GM18951 (cell line): Measurements from ENCODE around the gene FOXK1.
"Not testable (repeated sequence)": the region's sequence is repeated elsewhere in the genome, so short reads cannot be mapped to it uniquely, and the experiment has no call there.

Experiments
- POLR2A ChIP-seq: IDR thresholded peaks from 4 replicates; pipeline ENCODE4 v1.6.1; 2011; ENCODE audit warnings: mild to moderate bottlenecking; ENCODE audit not compliant: insufficient read length, insufficient read depth; ENCODE audit errors: extremely low read depth
- in situ Hi-C: fragments of 300-500 bp; cut with MboI; formaldehyde crosslinking; loops from one replicate; pipeline ENCODE4 v1.12.0; 2022; ENCODE audit warnings: low sequenced_read_pairs, mixed read lengths, inconsistent platforms; ENCODE audit not compliant: unreplicated experiment

The FOXK1 gene

GRCh38 chr7:4783762-4784351, 101.8 kb downstream of the FOXK1 start:
- in situ Hi-C loops: no loop called here
- no peak for TF ChIP-seq POLR2A

- in situ Hi-C loops: no loop called here
- TF ChIP-seq POLR2A: no peak
These were observed 102.7 kb downstream of the FOXK1 start for GRCh38 chr7:4784799-4785198.

GRCh38 chr7:4785371-4785770, 103.3 kb downstream of the FOXK1 start:
- no peak for TF ChIP-seq POLR2A
- in situ Hi-C loops: no loop called here

- TF ChIP-seq POLR2A: no peak
- in situ Hi-C loops: no loop called here
These were observed 103.9 kb downstream of the FOXK1 start for GRCh38 chr7:4786015-4786414.

- TF ChIP-seq POLR2A: no peak
- in situ Hi-C loops: no loop called here
These were observed 105.4 kb downstream of the FOXK1 start for GRCh38 chr7:4787541-4787940.

- in situ Hi-C loops: no loop called here
- no peak for TF ChIP-seq POLR2A
These were observed 106.0 kb downstream of the FOXK1 start for GRCh38 chr7:4787947-4788626.

- no peak for TF ChIP-seq POLR2A
- in situ Hi-C loops: no loop called here
These were observed 106.6 kb downstream of the FOXK1 start for GRCh38 chr7:4788627-4789189.

GRCh38 chr7:4789194-4790077, 107.3 kb downstream of the FOXK1 start:
- no peak for TF ChIP-seq POLR2A

GRCh38 chr7:4790078-4790465, 108.0 kb downstream of the FOXK1 start:
- in situ Hi-C loops: no loop called here

More at GRCh38 chr7:4789194-4790077, 107.3 kb downstream of the FOXK1 start:
- in situ Hi-C loops: no loop called here

GRCh38 chr7:4790516-4790991, 108.5 kb downstream of the FOXK1 start:
- TF ChIP-seq POLR2A: no peak
- in situ Hi-C loops: no loop called here

More at GRCh38 chr7:4790078-4790465, 108.0 kb downstream of the FOXK1 start:
- TF ChIP-seq POLR2A: no peak

GRCh38 chr7:4791101-4791737, 109.1 kb downstream of the FOXK1 start:
- no peak for TF ChIP-seq POLR2A
- in situ Hi-C loops: no loop called here

GRCh38 chr7:4791738-4792536, 109.8 kb downstream of the FOXK1 start:
- no peak for TF ChIP-seq POLR2A
- in situ Hi-C loops: no loop called here

- in situ Hi-C loops: no loop called here
- no peak for TF ChIP-seq POLR2A
These were observed 110.5 kb downstream of the FOXK1 start for GRCh38 chr7:4792537-4793126.

- in situ Hi-C loops: not testable (repeated sequence)
These were observed 111.4 kb downstream of the FOXK1 start for GRCh38 chr7:4793385-4793993.

- in situ Hi-C loops: not testable (repeated sequence)
These were observed 112.1 kb downstream of the FOXK1 start for GRCh38 chr7:4794171-4794570.
